ENCODE data around the gene CCDC70. TPM values are rescaled to one million over a fixed set of nuclear protein-coding genes. Genes with fewer than 3 reads are reported as not detected.
A peak's percentile ranks its signal among the peaks of the same experiment; 100 is the strongest.
"Not testable (repeated sequence)": the region's sequence is repeated elsewhere in the genome, so short reads cannot be mapped to it uniquely, and the experiment has no call there.

CCDC70 gene
- polyA plus RNA-seq, 10 donors, result not detected

GRCh38 chr13:51906581-51906980, 44.8 kb downstream of the CCDC70 start:
- no peak for DNase-seq

DNA sequence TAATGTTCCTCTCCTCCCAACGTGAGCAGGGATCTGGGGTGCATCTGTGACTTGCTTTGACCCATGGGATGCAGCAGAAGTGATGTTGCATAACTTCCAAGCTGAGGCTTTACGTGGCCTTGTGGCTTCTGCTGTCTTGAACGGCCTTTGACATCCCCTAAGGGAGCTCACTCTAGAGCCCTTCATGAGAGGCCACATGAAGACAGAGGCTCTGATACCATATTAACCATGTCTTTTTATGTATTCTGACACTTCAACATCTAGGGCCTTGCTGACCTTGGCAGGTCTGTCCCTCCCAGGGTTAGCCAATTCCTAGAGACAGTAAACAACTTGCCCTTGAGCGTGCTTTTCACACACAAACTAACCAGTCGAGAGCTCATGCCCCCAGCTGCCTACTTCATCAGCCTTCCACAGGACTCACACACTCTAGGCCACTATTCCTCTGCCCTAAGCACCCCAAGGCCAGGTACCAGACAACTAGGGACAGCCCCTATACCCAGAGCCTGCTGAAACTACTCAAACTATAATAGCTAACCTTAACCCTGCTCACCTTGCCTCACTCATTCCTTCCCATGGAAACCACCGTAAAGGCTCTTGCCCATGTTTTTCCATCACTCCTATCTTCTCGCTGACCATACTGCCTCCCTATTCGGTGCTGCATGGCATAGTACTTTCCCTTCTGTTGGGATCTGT, 45.4 kb downstream of the CCDC70 start:
- no peak for DNase-seq

GRCh38 chr13:51909265-51909664, 47.5 kb downstream of the CCDC70 start:
- not testable (repeated sequence) for DNase-seq

DNA sequence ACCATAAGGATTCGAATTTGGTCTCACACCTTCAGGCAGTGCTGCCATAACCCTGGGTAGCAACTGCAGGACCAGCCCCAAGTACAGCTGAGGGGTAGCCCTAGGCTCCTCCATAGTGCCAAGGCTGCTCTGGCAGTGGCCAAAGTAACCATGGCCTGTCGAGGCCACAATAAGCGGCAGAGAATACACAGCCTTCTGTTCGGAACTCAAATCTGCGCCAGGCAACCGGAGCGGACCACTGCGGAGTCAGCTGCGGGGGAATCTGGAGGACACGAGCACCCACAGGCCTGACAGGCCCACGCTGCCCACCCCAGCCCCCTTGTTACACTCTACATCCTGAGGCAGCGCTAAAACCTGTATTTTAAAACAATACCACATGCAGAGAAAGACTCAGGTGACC, 48.7 kb downstream of the CCDC70 start:
- DNase-seq, result no peak

DNA sequence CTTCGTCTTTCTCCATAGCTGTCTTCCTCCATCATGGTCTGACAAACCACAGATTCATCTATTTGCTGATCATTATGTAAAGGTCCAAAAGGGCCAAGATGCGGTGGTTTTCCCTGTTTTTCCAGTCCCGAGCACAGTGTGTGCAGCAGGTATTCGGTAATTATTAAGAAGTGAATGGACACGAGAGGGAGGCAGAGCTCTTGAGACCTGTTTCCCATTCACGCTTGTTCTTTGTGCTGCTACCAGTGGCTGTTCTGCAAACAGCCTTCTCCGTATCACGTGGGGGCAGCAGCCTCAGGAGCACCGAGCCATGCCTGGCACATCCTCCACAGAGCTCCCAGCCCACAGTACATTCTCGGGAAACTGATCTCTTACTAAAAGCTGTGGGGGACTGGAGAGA, 50.3 kb downstream of the CCDC70 start:
- no peak for DNase-seq

GRCh38 chr13:51912511-51913225, 50.9 kb downstream of the CCDC70 start:
- no peak for DNase-seq

DNA sequence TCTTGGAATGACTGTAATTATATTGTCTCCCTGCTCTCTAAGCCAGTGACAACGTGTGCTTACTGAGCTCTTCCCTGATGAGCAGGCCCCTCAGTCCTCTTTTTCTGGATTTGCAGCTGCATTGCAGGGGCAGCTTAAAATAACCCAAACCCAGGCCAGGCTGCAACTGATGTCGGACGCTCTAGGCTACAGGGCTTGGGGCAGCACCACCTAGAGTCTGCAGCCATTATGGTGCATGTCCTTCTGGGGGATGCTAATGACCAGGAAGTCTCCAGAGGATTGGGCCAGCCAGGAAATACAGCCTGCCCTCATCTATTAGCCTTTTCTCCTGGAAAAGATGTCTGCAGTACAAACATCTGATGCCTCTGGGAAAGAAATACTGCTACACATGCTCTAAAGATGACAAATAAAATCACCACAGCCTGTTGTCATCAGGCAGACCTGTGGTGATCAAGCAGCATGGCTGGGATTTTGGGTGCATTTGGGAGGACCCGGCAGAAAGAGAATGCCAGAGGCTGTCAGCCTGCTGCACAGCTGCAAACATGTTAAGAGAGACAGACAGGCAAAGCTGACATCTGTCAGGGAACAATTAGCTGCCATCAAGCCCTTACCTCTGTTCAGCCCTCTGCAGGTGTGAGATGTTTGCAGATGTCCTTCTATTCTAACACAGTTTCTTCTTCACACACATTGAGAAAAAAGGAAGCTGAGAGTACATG, 51.8 kb downstream of the CCDC70 start:
- peak in 1 of 3 donors; percentile 26 for DNase-seq

DNA sequence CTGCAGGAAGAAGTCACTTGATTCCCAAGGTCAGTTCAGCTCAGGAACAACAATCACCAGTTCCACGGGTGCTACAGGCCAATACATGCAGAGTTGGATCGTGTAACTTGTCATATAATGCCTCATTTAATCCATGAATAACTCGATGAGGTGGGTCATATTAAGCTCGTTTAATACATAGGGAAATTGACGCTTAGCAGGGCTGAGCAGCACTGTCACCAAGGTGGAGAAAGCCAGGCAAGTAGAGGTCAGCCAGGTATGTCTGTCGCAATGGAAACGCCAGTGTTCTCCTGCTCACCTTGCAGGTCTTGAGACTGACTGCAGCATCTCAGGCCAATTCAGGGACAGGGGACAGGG, 52.3 kb downstream of the CCDC70 start:
- DNase-seq, result no peak

Other genes with a start within 250 kb of the CCDC70 start
- gene DHRS12, start 57.8 kb upstream of the CCDC70 start, polyA plus RNA-seq (ENCODE audit: insufficient read length in 10 of 10), result 10 to 100 TPM; 10.4 to 18.5 (median 15.3) TPM
- gene TMEM272, start 16.8 kb upstream of the CCDC70 start, polyA plus RNA-seq (ENCODE audit: insufficient read length in 10 of 10), result under 1 TPM; 0.11 to 0.96 (median 0.19) TPM
- gene ATP7B, start 149.5 kb downstream of the CCDC70 start, polyA plus RNA-seq (ENCODE audit: insufficient read length in 10 of 10), result 1 to 10 TPM; 5.0 to 7.5 (median 6.5) TPM
- gene ALG11, start 150.4 kb downstream of the CCDC70 start, polyA plus RNA-seq (ENCODE audit: insufficient read length in 10 of 10), result 10 to 100 TPM; 12.4 to 27.6 (median 20.7) TPM
- gene UTP14C, start 162.7 kb downstream of the CCDC70 start, polyA plus RNA-seq (ENCODE audit: insufficient read length in 10 of 10), result 10 to 100 TPM; 14.4 to 25.5 (median 21.7) TPM